Prostate gland (tissue), 2 donors: ENCODE results near the gene SLC16A5.

Experiments
- CTCF ChIP-seq, 4 experiments: fragments of 200-600 bp in 2 of 4; fragments of 450-650 bp in 2 of 4; sonication (generic) in 2 of 4; IDR thresholded peaks; 1 replicate in 3 of 4; 2 replicates in 1 of 4; pipeline ENCODE4 v1.5.1; 2016 to 2019; ENCODE audit warnings: antibody characterized with exemption in 4 of 4, mild to moderate bottlenecking in 2 of 4, moderate library complexity in 2 of 4
- POLR2A ChIP-seq: fragments of 450-650 bp; IDR thresholded peaks from one replicate; pipeline ENCODE4 v1.6.1; 2016; ENCODE audit warnings: antibody characterized with exemption, mild to moderate bottlenecking
- POLR2AphosphoS5 ChIP-seq: sonication (generic); formaldehyde crosslinking; IDR thresholded peaks from one replicate; pipeline ENCODE4 v1.6.1; 2017; ENCODE audit warnings: antibody characterized with exemption

- no peak for TF ChIP-seq CTCF (IDR thresholded peaks at IDR 0.05)
- no peak for TF ChIP-seq POLR2A
- TF ChIP-seq POLR2AphosphoS5, result no peak
These were observed 57.2 kb downstream of the SLC16A5 start for GRCh38 chr17:75144816-75145512.
